Bronchus fibroblast of lung (primary cell): ENCODE measurements around the gene TUBAL3. TPM values are rescaled to one million over a fixed set of nuclear protein-coding genes. Genes with fewer than 3 reads are reported as not detected.

Experiments used
- total RNA-seq: library from RNA; depleted of rRNA; stranded (reverse); fragments of >200 nt; gene quantifications from 2 replicates; pipeline ENCODE4 v1.2.3, GENCODE V29; 2015

TUBAL3 gene
- not detected in 2 replicates for total RNA-seq

DNA sequence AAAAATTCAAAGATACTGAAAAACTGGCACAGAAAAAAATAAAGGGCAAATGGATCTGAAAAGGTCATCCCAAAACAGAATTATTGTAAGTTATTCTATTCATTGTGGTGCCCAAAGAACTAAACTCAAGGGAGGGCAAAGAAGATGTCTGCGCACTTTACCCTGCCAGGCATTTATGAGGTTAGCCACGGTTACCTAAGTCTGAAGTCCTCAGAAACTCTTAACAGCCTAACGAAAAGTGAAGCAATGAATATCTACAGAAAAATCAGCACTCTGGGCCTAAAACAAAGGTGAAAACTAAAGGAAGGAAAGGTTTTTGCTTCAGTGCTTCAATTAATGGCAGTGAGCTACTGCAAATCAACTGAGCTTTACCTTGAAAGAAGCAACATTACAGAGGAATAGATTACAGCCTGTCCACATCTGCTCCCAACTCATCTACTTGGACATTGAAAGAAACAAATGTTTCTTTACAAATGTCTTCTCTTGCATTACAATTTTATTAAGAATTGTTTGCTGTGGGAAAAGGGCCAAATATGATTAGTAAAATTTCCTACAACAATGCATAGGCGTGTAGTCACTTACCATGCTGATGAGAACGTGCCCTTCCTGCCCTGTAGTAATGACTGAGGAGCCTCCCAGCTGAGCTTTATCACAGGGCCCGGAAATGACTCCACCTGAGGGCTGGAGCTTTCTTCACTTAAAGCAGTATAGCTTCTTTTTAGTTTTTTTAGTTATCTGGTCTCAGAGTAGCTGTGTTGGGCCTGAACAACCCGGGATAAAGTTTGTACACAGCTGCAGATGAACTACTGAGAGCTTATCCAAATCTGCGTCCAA lies at the start of gene TUBAL3:
TSS of gene TUBAL3 (minus strand) at position 621 of the 834 bp plus-strand sequence. CDS start at position 585, 36 bp downstream.

DNA sequence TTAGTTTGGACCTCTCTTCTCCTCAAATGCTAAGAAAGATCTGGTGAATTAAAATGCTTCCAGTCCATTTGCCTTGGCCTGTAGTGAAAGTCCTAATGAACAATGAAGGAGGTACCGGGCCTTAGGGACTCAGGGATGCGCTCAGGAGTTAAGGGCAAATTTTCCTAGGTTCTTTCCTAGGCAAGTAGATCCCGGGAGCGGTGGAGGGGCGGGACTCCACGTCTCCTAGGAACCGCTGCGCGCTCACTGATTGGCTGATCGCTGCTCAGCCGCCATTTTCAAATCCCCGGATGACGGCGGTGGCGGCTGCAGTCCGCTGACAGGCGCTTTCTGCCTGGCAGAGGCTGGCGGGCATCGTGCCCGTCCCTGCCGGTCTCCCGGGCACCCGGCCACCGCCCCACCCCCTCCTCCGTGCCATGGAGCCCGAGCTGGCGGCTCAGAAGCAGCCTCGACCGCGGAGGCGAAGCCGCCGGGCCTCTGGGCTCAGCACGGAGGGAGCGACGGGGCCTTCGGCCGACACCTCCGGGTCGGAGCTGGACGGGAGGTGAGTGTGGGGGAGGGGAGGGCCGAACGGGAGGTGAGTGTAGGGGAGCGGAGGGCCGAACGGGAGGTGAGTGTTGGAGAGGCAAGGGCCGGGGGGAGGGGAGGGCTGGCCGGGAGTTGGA lies 7.8 kb upstream of the TUBAL3 start, which contains the start of gene NET1:
TSS of gene NET1 (plus strand) at position 281 of the 665 bp plus-strand sequence. CDS start at position 417, 136 bp downstream.

DNA sequence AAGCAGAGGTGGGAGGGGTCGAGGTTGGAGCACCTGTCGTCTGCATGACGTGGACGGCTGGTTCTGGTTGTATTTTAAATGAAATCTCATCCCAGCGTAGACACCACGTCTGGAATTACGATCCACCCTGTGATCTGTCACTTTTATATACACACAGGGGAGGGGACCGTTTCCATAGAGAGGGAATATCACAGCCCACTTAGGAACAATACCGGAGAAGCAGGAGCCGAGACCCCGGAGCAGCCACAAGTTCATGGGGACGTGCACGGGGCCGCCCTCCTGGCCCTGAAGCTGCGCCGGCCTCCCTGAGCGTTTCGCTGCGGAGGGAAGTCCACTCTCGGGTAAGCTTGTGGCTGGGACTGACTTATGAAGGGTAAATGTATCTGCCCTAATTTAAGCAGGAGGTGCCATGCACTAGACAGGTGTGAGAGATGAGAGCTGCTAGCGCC lies 39.7 kb downstream of the TUBAL3 start, which contains the start of gene UCN3:
TSS of gene UCN3 (plus strand) at position 77 of the 449 bp plus-strand sequence. CDS start 8,755 bp downstream, outside the sequence.

Other genes starting within 250 kb of the TUBAL3 start
- not detected in 2 replicates for gene AKR1C8, start 219.7 kb downstream of the TUBAL3 start, total RNA-seq
- not detected in 2 replicates for gene AKR1C4, start 208.0 kb downstream of the TUBAL3 start, total RNA-seq
- not detected in 2 replicates for gene UCN3, start 39.9 kb downstream of the TUBAL3 start, total RNA-seq
- 15.9 and 16.5 TPM in 2 replicates for gene NET1, start 7.7 kb upstream of the TUBAL3 start, total RNA-seq
- not detected in 2 replicates for gene CALML5, start 94.7 kb upstream of the TUBAL3 start, total RNA-seq
- gene CALML3, start 120.1 kb upstream of the TUBAL3 start, total RNA-seq, result not detected in 2 replicates